ENCODE data around the gene HOXD4.
A peak's percentile ranks its signal among the peaks of the same experiment; 100 is the strongest.

Gene HOXD4

GRCh38 chr2:176158855-176159662, 7.7 kb downstream of the HOXD4 start:
- TF ChIP-seq, protein P1, sequence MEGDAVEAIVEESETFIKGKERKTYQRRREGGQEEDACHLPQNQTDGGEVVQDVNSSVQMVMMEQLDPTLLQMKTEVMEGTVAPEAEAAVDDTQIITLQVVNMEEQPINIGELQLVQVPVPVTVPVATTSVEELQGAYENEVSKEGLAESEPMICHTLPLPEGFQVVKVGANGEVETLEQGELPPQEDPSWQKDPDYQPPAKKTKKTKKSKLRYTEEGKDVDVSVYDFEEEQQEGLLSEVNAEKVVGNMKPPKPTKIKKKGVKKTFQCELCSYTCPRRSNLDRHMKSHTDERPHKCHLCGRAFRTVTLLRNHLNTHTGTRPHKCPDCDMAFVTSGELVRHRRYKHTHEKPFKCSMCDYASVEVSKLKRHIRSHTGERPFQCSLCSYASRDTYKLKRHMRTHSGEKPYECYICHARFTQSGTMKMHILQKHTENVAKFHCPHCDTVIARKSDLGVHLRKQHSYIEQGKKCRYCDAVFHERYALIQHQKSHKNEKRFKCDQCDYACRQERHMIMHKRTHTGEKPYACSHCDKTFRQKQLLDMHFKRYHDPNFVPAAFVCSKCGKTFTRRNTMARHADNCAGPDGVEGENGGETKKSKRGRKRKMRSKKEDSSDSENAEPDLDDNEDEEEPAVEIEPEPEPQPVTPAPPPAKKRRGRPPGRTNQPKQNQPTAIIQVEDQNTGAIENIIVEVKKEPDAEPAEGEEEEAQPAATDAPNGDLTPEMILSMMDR (IDR thresholded peaks at IDR 0.05; ENCODE audit: low read depth, low read length), result no peak
- DNase-seq (ENCODE audit: low read depth, low spot score), result no peak
- H3K4me3 ChIP-seq (ENCODE audit: low read depth, low read length), result no peak overlapping the region
- in situ Hi-C loops (cut with HindIII; ENCODE audit: low sequenced_read_pairs), result no loop called here

DNA sequence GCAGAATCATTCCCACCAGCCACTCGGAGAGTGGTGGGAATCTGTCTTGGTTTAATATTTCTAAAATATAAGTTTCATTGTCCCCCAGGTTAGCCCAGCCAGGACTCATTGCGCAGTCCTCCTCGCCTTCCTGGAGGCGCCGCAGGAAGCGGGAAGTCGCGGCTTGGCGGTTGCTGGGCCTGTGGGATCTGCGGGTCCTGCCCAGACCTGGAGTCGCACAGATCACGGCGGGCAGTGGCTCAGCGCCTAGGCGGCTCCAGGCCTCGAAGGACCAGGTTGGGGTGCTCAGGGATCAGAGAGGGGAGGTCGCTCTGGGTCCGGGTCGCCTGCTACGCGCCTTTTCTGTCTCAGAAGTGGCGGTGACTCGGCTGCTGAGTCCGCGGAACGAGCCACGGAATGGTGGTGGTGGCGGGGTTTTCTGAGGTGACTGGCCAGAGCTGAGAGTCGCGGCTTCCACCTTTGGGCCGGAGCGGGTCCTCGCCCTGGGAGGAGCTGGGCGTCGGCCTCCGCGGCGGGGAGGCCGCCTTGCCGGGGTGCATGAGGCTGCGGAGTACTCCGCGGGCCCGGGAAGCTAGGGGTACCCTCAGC, 8.4 kb downstream of the HOXD4 start:
- H3K4me3 ChIP-seq (ENCODE audit: low read depth, low read length), result no peak overlapping the region

GRCh38 chr2:176160251-176160985, 9.1 kb downstream of the HOXD4 start:
- no peak overlapping the region for H3K4me3 ChIP-seq (ENCODE audit: low read depth, low read length)
- in situ Hi-C loops (cut with HindIII; ENCODE audit: low sequenced_read_pairs), result no loop called here

More for the DNA sequence above, 8.4 kb downstream of the HOXD4 start:
- in situ Hi-C loops (cut with HindIII; ENCODE audit: low sequenced_read_pairs), result no loop called here
- DNase-seq (ENCODE audit: low read depth, low spot score), result no peak
- TF ChIP-seq, protein P1 (IDR thresholded peaks at IDR 0.05; ENCODE audit: low read depth, low read length), result no peak

DNA sequence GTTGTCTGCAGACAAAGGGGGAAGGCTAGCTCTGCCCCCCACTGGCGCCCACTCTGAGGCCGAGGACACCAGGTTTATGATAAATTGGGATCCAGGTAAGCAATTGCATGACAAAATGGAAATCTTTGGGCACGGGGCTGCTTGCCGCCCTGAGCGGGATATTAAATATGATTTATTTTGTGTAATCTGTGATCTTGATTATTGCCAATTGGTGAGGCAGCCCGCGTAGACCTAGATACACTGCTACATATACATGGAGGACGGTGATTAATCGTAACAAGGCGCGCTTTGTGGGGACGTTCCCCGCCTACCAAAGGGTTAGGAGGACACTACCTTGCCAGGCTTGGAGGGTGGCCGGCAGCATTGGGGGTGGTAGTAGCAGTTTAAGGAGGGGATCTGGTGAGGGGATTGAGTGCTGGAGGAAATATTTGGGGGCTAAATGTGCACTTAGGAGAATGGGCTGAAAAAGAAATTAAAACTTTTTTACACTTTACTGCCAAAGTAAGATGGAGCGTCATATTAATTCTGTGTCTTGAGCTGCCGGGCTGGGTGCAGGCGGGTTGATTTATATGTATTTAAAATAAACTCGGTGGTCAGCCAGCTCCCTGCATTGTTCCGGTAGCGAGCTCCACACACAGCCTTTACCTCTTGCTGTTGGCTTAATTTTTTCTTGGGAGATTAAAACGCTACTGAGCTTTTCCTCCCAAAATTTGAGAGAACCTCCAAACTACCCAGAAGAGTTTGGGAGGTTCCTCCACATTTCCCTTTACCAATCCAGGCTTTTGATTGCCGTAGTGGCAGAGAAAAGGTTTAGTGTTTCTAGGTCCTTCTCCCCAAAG, 9.9 kb downstream of the HOXD4 start:
- in situ Hi-C loops (cut with HindIII; ENCODE audit: low sequenced_read_pairs), result no loop called here
- TF ChIP-seq, protein P1 (IDR thresholded peaks at IDR 0.05; ENCODE audit: low read depth, low read length), result no peak
- no peak overlapping the region for H3K4me3 ChIP-seq (ENCODE audit: low read depth, low read length)

More at GRCh38 chr2:176160251-176160985, 9.1 kb downstream of the HOXD4 start:
- no peak for DNase-seq (ENCODE audit: low read depth, low spot score)
- TF ChIP-seq, protein P1 (IDR thresholded peaks at IDR 0.05; ENCODE audit: low read depth, low read length), result no peak

DNA sequence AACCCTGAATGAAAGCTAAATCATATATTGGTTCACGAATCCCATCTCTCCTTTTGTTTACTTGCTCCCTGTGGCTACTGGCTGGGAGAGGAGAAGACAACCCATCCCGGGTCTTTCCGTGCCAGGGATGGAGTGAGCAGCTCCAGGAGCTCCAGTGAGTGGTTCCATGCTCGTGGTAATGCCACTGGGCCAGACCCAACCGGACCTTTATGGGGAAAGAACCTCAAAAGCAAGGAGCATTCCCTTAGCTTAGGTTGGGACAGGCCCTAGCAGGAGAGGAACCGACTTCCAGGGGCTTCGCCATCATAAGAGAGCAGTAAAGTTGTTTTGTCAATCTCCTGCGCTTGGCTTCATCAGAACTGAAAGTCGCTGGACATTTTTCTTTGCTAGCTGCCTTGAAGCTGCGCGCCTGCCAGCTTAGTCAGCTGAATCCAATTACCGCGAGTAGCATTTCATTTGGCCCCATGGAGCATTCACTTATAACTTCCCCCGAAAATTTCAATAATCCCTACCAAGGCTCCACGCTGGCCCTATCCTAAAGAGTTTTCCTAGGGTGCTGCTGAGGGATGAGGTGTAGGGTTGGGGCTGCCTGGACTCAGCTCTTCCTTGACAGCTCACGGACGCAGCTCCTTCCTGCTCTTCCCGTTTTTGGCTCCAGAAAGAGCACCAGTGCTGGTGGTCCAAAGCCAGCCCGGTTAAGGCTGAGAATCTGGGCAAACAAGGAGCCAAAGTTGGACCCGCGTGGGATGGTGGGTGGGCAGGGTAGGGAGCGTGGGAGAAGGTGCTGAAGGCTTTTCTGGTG, 10.7 kb downstream of the HOXD4 start:
- DNase-seq (ENCODE audit: low read depth, low spot score), result peak; percentile 59
- TF ChIP-seq, protein P1 (IDR thresholded peaks at IDR 0.05; ENCODE audit: low read depth, low read length), result no peak
- in situ Hi-C loops (cut with HindIII; ENCODE audit: low sequenced_read_pairs), result no loop called here
- peak overlapping the region; percentile 2 for H3K4me3 ChIP-seq (ENCODE audit: low read depth, low read length)

More for the DNA sequence above, 9.9 kb downstream of the HOXD4 start:
- no peak for DNase-seq (ENCODE audit: low read depth, low spot score)

Data from astrocyte of the spinal cord (primary cell).